KG1 (cell line): ENCODE data around the gene DNAH2.
A peak's percentile ranks its signal among the peaks of the same experiment; 100 is the strongest.

Source experiments
- DNase-seq: peaks from one replicate; lab custom pipeline; 2025; lab: John Stamatoyannopoulos, UW

Gene DNAH2

DNA sequence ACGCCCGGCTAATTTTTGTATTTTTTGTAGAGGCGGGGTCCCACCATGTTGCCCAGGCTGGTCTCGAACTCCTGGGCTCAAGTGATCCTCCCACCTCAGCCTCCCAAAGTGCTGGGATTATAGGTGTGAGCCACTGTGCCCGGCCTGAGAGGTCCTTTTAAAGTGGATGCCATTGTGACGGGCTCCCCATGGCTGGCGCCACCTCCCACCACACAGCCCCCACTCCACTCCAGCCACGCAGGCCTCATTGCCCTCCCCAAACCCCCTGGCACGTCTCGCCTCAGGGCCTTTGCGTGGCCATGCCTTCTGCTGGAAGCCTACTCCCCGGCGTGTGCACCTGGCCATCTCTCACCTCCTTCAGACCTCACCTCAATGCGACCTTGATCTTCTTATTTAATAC is 104.6 kb downstream of the DNAH2 start:
- DNase-seq, result no peak

DNA sequence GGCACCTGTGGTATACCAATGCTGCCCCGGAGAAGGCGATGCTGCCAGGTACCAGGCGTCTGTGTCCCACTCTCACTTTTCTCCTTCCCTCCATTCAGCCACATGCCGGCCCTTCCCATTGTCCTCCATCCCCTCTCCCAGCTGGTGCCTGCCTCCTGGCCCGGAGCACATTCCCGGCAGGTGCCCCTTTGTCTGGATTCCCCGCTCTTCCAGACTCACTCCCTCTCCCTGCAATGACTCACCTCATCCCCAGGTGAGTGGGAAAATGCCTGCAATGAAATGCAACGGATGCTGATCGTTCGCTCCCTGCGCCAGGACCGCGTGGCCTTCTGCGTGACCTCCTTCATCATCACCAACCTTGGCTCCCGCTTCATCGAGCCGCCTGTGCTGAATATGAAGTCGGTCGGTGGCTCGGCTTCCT is 106.0 kb downstream of the DNAH2 start:
- DNase-seq, result no peak

GRCh38 chr17:7824021-7824924 is 106.7 kb downstream of the DNAH2 start:
- DNase-seq, result no peak

DNA sequence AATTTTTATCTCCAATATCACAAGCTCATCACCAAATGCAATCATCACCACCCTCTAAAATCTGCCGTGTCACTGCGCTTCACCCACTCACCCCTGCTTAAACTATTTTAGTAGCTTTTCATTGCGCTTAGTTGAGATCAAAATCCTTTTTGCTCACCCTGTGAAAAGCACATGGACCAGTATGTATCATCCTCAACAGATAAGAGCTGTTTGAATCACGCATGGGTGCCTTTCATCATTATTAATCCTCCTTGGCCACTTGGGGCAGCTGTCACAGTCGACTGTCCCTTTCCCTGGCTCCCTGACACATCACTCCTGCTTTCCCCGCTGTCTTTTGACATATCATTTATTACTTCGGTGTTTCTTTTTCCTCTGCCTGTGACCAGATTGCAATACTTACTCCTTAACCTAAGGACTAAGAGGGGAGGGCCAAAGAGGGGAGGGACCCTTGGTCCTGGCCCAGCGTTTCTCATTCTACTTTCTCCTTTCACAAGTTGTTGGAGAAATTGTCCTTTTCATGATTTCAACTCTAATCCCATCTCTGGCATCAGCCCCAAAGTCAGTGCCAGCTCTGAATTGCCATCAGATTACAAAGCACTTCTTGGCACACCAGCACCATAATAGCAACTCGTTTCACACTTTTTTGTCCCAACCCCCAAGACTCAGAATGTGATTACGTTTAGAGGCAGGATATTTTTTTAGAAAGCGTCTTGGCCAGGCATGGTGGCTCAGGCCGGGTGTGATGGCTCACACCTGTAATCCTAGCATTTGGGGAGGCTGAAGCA is 107.9 kb downstream of the DNAH2 start:
- DNase-seq, result no peak

DNA sequence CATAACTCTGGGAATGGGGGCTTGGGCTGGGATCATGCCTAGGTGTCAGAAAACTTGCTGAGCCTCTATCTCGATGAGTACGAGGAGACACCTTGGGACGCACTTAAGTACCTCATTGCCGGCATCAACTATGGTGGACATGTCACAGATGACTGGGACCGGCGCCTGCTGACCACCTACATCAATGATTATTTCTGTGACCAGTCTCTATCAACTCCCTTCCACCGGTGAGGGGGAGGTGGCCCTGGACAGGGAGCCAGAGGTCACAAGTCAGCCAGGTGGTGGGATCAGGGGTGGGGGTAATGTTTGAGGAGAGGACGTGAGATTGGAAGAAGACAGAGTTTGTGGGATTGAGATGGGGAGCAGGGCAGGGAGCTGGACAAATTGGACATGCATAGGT is 113.1 kb downstream of the DNAH2 start:
- DNase-seq, result no peak

GRCh38 chr17:7831233-7831632 is 113.7 kb downstream of the DNAH2 start:
- no peak for DNase-seq

DNA sequence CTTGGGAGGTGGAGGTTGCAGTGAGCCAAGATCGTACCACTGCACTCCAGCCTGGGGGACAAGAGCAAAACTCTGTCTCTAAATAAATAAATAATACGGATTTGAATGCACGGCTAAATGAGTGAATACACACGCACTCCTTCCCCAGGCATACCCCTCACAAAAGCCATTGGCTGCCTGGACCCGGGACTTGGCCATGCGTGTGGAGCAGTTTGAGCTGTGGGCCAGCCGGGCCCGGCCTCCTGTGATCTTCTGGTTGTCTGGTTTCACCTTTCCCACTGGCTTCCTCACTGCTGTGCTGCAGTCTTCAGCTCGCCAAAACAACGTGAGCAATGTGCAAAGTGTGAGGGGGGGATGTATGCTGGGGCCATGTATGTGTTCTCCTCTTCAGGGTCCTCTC is 114.9 kb downstream of the DNAH2 start:
- DNase-seq, result no peak

DNA sequence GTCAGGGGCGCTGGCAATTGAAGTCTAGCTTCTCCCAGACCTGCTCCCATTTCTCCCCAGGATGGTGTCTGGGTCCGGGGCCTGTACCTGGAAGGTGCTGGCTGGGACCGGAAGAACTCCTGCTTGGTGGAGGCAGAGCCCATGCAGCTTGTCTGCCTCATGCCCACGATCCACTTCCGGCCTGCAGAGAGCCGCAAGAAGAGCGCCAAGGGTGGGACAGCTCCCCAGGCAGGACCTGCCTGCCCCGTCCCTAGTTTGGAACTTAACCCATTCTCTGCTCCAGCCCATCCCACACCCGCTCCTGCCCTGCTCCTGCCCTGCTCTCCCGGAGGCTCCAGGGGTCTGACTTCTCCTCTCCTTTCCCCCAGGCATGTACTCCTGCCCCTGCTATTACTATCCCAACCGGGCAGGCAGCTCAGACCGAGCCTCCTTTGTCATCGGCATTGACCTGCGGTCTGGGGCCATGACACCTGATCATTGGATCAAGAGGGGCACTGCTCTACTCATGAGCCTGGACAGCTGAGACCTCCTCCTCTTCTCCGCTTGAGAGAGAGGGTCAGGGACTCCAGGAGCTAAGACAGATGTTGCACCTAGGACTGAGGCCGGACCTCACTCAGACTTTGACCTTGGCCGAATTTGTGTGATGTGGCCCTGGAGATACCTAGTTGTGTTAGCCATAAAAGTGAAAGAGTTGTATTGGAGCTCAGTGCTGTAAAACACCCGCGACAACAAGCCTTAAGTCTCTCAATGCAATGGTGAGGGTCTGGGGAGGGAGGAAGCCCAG is 115.7 kb downstream of the DNAH2 start:
- no peak for DNase-seq

GRCh38 chr17:7833795-7834541 is 116.4 kb downstream of the DNAH2 start, which contains the start of gene KDM6B:
KDM6B (plus strand) TSS chr17:7834217; CDS start chr17:7845555, 11,338 bp downstream.
- DNase-seq, result peak; percentile 28

- DNase-seq, result no peak
Observed at GRCh38 chr17:7834542-7834956, 117.0 kb downstream of the DNAH2 start.

DNA sequence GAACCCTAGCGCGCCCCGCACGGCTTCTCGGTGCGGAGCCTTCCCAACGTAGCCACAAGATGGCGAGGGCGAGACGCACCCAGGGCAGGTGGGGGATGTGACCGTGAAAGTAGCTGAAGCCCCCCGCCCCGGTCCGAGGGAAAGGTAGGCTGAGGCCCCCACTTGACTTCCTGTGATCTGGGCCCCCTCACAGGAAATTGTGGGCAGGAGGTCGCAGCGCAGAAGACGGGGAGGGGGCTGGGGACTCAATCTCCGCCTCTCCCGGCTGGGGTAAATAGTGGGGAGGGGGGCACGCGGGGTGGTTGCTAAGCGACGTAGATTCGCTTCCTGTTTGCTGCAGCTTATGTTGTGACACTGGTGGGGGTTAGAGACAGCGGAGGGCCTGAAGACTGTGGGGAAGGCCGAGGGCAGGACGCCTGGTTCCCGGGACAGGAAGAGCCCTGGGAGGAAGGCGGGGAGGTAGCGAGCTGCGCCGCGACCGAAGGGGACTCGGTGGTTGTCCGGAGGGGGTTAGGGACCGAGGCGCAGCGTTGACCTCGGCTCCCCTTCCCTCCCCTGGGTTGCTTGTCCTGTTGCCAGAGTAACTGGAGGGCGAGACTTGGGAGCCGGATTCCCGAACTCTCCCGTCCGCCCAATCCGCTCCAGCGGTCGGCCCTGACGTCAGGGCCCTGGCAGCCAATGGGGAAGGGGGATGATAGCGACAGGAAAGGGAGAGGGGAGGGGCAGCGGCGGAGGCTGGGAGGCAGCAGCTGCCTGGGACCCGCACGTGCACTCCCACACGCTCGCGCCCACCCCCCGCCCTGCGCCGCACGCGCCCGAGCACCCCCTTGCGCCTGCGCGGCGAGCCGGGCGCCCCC is 117.6 kb downstream of the DNAH2 start:
- DNase-seq, result peak; percentile 28

GRCh38 chr17:7835814-7836595 is 118.5 kb downstream of the DNAH2 start:
- DNase-seq, result no peak

- peak; percentile 5 for DNase-seq
Observed at GRCh38 chr17:7836596-7837407, 119.3 kb downstream of the DNAH2 start.

GRCh38 chr17:7837408-7838088 is 120.0 kb downstream of the DNAH2 start:
- no peak for DNase-seq

DNA sequence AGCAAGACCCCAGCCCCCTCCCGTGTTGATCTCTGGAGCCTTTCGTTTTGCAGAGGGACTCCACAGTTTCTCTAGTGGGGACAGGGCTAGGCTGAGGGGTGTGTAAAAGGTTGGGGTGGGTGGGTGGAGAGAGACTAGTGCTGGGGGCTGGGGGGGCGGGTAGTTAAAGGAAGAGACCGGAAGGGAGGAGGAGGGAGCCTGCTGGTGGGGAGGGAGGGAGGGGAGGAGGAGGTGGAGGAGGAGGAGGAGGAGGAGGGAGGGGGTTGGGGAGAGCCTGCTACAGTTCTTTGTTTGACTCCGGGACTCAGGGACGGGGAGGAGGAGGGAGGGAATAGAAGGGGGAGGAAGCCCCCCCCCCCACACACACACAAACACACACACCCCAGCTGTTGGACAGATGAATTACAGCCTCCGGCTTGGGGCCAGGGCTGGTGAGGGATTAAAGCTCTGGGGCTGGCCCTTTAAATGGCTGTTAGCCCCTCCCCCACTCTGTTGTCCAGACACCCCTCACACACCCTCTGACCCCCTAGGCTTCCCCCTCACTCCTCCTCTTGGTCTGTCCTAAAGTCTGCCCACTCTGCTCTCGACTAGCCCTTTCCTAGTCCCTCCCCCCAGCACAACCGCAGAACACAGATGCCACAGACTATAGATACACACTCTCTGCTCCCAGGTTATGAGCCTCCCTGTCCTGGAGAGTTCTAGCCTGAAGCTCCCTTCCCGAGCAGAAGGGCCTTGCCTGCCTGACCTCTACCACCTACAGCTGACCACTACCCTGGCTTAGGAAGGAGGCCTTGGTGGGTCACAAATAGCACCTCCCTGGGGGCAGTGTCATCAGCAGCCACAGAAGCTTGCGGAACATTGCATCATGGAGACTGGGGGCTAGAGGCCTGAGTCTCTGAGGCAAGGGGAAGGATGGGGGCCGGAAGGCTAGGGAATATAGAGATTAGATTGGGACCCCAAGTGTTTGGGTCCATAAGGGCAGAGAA is 120.8 kb downstream of the DNAH2 start:
- peak; percentile 37 for DNase-seq

DNA sequence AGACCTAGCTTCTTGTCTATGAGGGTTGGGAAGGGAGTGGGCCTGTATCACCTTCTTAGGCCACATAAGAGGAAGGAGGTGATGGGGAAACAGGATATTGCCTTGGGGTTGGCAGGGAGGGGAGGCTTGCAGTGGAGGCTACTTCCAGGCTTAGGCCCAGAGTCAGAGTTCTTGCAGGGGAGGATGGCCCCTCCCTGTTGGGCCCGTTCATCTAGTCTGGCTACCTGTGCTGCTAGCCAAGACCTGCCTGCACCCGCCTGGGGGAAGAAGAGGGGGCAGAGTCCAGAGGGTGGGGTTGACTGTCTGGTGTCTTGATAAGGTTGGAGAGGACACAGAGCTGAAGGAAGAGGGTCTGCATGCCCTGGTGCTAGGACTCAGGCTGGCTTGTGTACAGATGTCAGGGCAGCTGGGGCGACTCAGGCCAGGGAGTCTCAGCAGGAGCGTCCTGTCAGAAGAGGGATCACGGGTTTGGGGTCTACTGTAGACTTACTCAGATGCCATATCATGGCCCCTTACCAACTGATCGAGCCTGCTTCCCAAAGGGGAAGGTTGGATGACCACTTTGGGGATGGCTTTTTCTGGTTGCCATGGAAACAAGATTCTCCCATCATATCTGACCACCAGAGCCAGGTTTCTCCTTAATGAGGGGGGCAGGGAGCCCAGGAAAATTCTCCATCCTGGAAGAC is 121.8 kb downstream of the DNAH2 start:
- DNase-seq, result no peak
